ENCODE measurements around the gene DLST.

DLST gene

GRCh38 chr14:74886001-74886400 is 4.3 kb downstream of the DLST start:
- Histone ChIP-seq H3K4me3 (ENCODE audit: low read length) (peak overlapping the region; percentile 44), H3K27me3 (ENCODE audit: control insufficient read depth, insufficient read depth, low read length) (no peaks in the 10 kb centered on the region), H3K36me3 (ENCODE audit: control insufficient read depth, low read depth, low read length) (peaks cover 17% of the 10 kb centered on the region), H3K27ac (ENCODE audit: low read length) (peak overlapping the region; percentile 44), H3K4me1 (ENCODE audit: control insufficient read depth, low read depth, low read length) (peaks cover 55% of the 10 kb centered on the region), H3K9me3 (ENCODE audit: control insufficient read depth, low read depth, low read length) (no peaks in the 10 kb centered on the region), H3K9ac (ENCODE audit: low read length) (no peak overlapping the region)

GRCh38 chr14:74888164-74889158 is 6.7 kb downstream of the DLST start:
- Histone ChIP-seq H3K9me3 (ENCODE audit: control insufficient read depth, low read depth, low read length) (no peaks in the 10 kb centered on the region), H3K27ac (ENCODE audit: low read length) (no peak overlapping the region), H3K36me3 (ENCODE audit: control insufficient read depth, low read depth, low read length) (peaks cover 41% of the 10 kb centered on the region), H3K4me3 (ENCODE audit: low read length) (no peak overlapping the region), H3K27me3 (ENCODE audit: control insufficient read depth, insufficient read depth, low read length) (no peaks in the 10 kb centered on the region), H3K4me1 (ENCODE audit: control insufficient read depth, low read depth, low read length) (peaks cover 45% of the 10 kb centered on the region), H3K9ac (ENCODE audit: low read length) (no peak overlapping the region)

GRCh38 chr14:74890262-74890661 is 8.5 kb downstream of the DLST start:
- H3K9ac ChIP-seq (ENCODE audit: low read length) = no peak overlapping the region
- peaks cover 57% of the 10 kb centered on the region for H3K36me3 ChIP-seq (ENCODE audit: control insufficient read depth, low read depth, low read length)
- no peaks in the 10 kb centered on the region for H3K9me3 ChIP-seq (ENCODE audit: control insufficient read depth, low read depth, low read length)
- peaks cover 28% of the 10 kb centered on the region for H3K4me1 ChIP-seq (ENCODE audit: control insufficient read depth, low read depth, low read length)
- H3K4me3 ChIP-seq (ENCODE audit: low read length) = no peak overlapping the region
- H3K27me3 ChIP-seq (ENCODE audit: control insufficient read depth, insufficient read depth, low read length) = no peaks in the 10 kb centered on the region
- H3K27ac ChIP-seq (ENCODE audit: low read length) = no peak overlapping the region

GRCh38 chr14:74891870-74892269 is 10.2 kb downstream of the DLST start:
- Histone ChIP-seq H3K27me3 (ENCODE audit: control insufficient read depth, insufficient read depth, low read length) (no peaks in the 10 kb centered on the region), H3K4me3 (ENCODE audit: low read length) (no peak overlapping the region), H3K9me3 (ENCODE audit: control insufficient read depth, low read depth, low read length) (no peaks in the 10 kb centered on the region), H3K9ac (ENCODE audit: low read length) (no peak overlapping the region), H3K27ac (ENCODE audit: low read length) (no peak overlapping the region), H3K4me1 (ENCODE audit: control insufficient read depth, low read depth, low read length) (peaks cover 12% of the 10 kb centered on the region), H3K36me3 (ENCODE audit: control insufficient read depth, low read depth, low read length) (peaks cover 73% of the 10 kb centered on the region)

- H3K36me3 ChIP-seq (ENCODE audit: control insufficient read depth, low read depth, low read length) = peaks cover 82% of the 10 kb centered on the region
- H3K9me3 ChIP-seq (ENCODE audit: control insufficient read depth, low read depth, low read length) = no peaks in the 10 kb centered on the region
- peaks cover 9% of the 10 kb centered on the region for H3K4me1 ChIP-seq (ENCODE audit: control insufficient read depth, low read depth, low read length)
- no peaks in the 10 kb centered on the region for H3K27me3 ChIP-seq (ENCODE audit: control insufficient read depth, insufficient read depth, low read length)
- H3K4me3 ChIP-seq (ENCODE audit: low read length) = no peak overlapping the region
- H3K9ac ChIP-seq (ENCODE audit: low read length) = no peak overlapping the region
- H3K27ac ChIP-seq (ENCODE audit: low read length) = no peak overlapping the region
Measured at GRCh38 chr14:74892745-74893144, 11.0 kb downstream of the DLST start.

- Histone ChIP-seq H3K27ac (ENCODE audit: low read length) (no peak overlapping the region), H3K4me3 (ENCODE audit: low read length) (no peak overlapping the region), H3K27me3 (ENCODE audit: control insufficient read depth, insufficient read depth, low read length) (no peaks in the 10 kb centered on the region), H3K4me1 (ENCODE audit: control insufficient read depth, low read depth, low read length) (peaks cover under 1% of the 10 kb centered on the region), H3K9ac (ENCODE audit: low read length) (no peak overlapping the region), H3K9me3 (ENCODE audit: control insufficient read depth, low read depth, low read length) (no peaks in the 10 kb centered on the region), H3K36me3 (ENCODE audit: control insufficient read depth, low read depth, low read length) (peaks cover 90% of the 10 kb centered on the region)
Measured at GRCh38 chr14:74893614-74894091, 11.9 kb downstream of the DLST start.

GRCh38 chr14:74896400-74896799 is 14.7 kb downstream of the DLST start:
- Histone ChIP-seq H3K27ac (ENCODE audit: low read length) (no peak overlapping the region), H3K4me1 (ENCODE audit: control insufficient read depth, low read depth, low read length) (no peaks in the 10 kb centered on the region), H3K9me3 (ENCODE audit: control insufficient read depth, low read depth, low read length) (no peaks in the 10 kb centered on the region), H3K9ac (ENCODE audit: low read length) (no peak overlapping the region), H3K36me3 (ENCODE audit: control insufficient read depth, low read depth, low read length) (peaks cover 98% of the 10 kb centered on the region), H3K27me3 (ENCODE audit: control insufficient read depth, insufficient read depth, low read length) (no peaks in the 10 kb centered on the region), H3K4me3 (ENCODE audit: low read length) (no peak overlapping the region)

GRCh38 chr14:74897642-74898041 is 15.9 kb downstream of the DLST start:
- H3K27ac ChIP-seq (ENCODE audit: low read length) = no peak overlapping the region
- H3K9ac ChIP-seq (ENCODE audit: low read length) = no peak overlapping the region
- no peaks in the 10 kb centered on the region for H3K27me3 ChIP-seq (ENCODE audit: control insufficient read depth, insufficient read depth, low read length)
- H3K4me3 ChIP-seq (ENCODE audit: low read length) = no peak overlapping the region
- H3K9me3 ChIP-seq (ENCODE audit: control insufficient read depth, low read depth, low read length) = no peaks in the 10 kb centered on the region
- no peaks in the 10 kb centered on the region for H3K4me1 ChIP-seq (ENCODE audit: control insufficient read depth, low read depth, low read length)
- H3K36me3 ChIP-seq (ENCODE audit: control insufficient read depth, low read depth, low read length) = peaks cover 98% of the 10 kb centered on the region

- Histone ChIP-seq H3K9ac (ENCODE audit: low read length) (no peak overlapping the region), H3K4me1 (ENCODE audit: control insufficient read depth, low read depth, low read length) (no peaks in the 10 kb centered on the region), H3K27me3 (ENCODE audit: control insufficient read depth, insufficient read depth, low read length) (no peaks in the 10 kb centered on the region), H3K27ac (ENCODE audit: low read length) (no peak overlapping the region), H3K4me3 (ENCODE audit: low read length) (no peak overlapping the region), H3K36me3 (ENCODE audit: control insufficient read depth, low read depth, low read length) (peaks cover 98% of the 10 kb centered on the region), H3K9me3 (ENCODE audit: control insufficient read depth, low read depth, low read length) (no peaks in the 10 kb centered on the region)
Measured at GRCh38 chr14:74898083-74898482, 16.4 kb downstream of the DLST start.

GRCh38 chr14:74898694-74899093 is 17.0 kb downstream of the DLST start:
- Histone ChIP-seq H3K36me3 (ENCODE audit: control insufficient read depth, low read depth, low read length) (peaks cover 95% of the 10 kb centered on the region), H3K4me3 (ENCODE audit: low read length) (no peak overlapping the region), H3K27me3 (ENCODE audit: control insufficient read depth, insufficient read depth, low read length) (no peaks in the 10 kb centered on the region), H3K9ac (ENCODE audit: low read length) (no peak overlapping the region), H3K4me1 (ENCODE audit: control insufficient read depth, low read depth, low read length) (no peaks in the 10 kb centered on the region), H3K9me3 (ENCODE audit: control insufficient read depth, low read depth, low read length) (no peaks in the 10 kb centered on the region), H3K27ac (ENCODE audit: low read length) (no peak overlapping the region)

GRCh38 chr14:74902941-74903705 is 21.4 kb downstream of the DLST start:
- Histone ChIP-seq H3K27ac (ENCODE audit: low read length) (no peak overlapping the region), H3K4me1 (ENCODE audit: control insufficient read depth, low read depth, low read length) (no peaks in the 10 kb centered on the region), H3K9me3 (ENCODE audit: control insufficient read depth, low read depth, low read length) (no peaks in the 10 kb centered on the region), H3K9ac (ENCODE audit: low read length) (no peak overlapping the region), H3K36me3 (ENCODE audit: control insufficient read depth, low read depth, low read length) (peaks cover 56% of the 10 kb centered on the region), H3K4me3 (ENCODE audit: low read length) (no peak overlapping the region), H3K27me3 (ENCODE audit: control insufficient read depth, insufficient read depth, low read length) (no peaks in the 10 kb centered on the region)

Data from iPS-18a (cell line).